Spinal cord (tissue), 10 donors: ENCODE results near the gene VAV3. TPM values are rescaled to one million over a fixed set of nuclear protein-coding genes. Genes with fewer than 3 reads are reported as not detected.

Source experiments
- DNase-seq, 6 donors: peaks; one replicate each; pipeline versions ENCODE4 v3.0.0 to v3.0.0-alpha.2; 2013 to 2015; ENCODE audit warnings: low spot score in 6 of 6, low read depth in 4 of 6
- H3K27ac ChIP-seq: one replicate; pipeline ENCODE4 v1.5.1; 2013; ENCODE audit warnings: low read depth, low read length, control low read depth
- H3K27me3 ChIP-seq: one replicate; pipeline ENCODE4 v1.6.1; 2013; ENCODE audit warnings: low read length; ENCODE audit not compliant: control insufficient read depth, insufficient read depth
- H3K36me3 ChIP-seq: one replicate; pipeline ENCODE4 v1.6.1; 2013; ENCODE audit warnings: low read length; ENCODE audit not compliant: control insufficient read depth, insufficient read depth
- H3K4me1 ChIP-seq: one replicate; pipeline ENCODE4 v1.6.1; 2013; ENCODE audit warnings: low read length; ENCODE audit not compliant: control insufficient read depth, insufficient read depth
- H3K4me3 ChIP-seq: one replicate; pipeline ENCODE4 v1.5.1; 2013; ENCODE audit warnings: low read depth, low read length, control low read depth
- H3K9me3 ChIP-seq: one replicate; pipeline ENCODE4 v1.6.1; 2013; ENCODE audit warnings: low read length; ENCODE audit not compliant: control insufficient read depth, insufficient read depth
- WGBS: methylation state at CpG from one replicate; pipeline ENCODE4 v1.1.5; 2013; ENCODE audit warnings: missing lambda C conversion rate; ENCODE audit not compliant: insufficient coverage; 5-methylcytosine and 5-hydroxymethylcytosine counted together
- polyA plus RNA-seq, 2 donors: library from polyadenylated mRNA; unstranded; fragments of 120-200 nt; gene quantifications; one replicate each; pipeline ENCODE4 v1.2.1, GENCODE V29; 2013; ENCODE audit not compliant: insufficient read length in 2 of 2
- total RNA-seq, 2 donors: library from RNA; depleted of rRNA in 1 of 2; stranded (reverse); fragments of 120-200 nt in 1 of 2; fragments of >200 nt in 1 of 2; gene quantifications; one replicate each; pipeline versions ENCODE4 v1.2.3 to v1.2.4, GENCODE V29; 2013 to 2014
- donor health status: healthy.

The VAV3 gene
- total and polyA plus RNA-seq, 4 donors, result 6.1 to 13.6 (median 9.2) TPM

DNA sequence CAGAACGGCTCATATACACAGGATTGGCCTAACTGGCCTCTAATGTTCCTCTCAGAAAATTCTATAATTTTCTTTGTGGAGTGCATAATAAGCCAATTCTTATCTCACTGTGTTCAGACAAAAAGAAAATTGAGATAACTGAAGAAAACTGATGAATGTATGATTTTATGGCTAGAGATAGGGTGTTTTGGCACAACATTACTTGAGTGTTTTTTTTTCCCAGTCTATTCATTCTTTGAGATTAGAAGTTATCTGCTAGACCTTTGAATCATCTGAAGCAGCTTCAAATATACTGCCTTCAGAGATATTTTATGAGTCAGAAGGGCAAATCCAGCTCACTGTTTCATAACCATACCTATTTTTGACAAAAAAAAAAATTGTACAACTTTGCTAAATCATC, 85.6 kb downstream of the VAV3 start:
- no CpG with 5 or more reads among the region's 1 CpG for WGBS
- H3K27me3 ChIP-seq, result no peaks in the 10 kb centered on the region
- H3K4me1 ChIP-seq, result no peaks in the 10 kb centered on the region
- H3K36me3 ChIP-seq, result no peaks in the 10 kb centered on the region
- H3K4me3 ChIP-seq, result no peak overlapping the region
- DNase-seq, result no peak
- no peak overlapping the region for H3K27ac ChIP-seq
- H3K9me3 ChIP-seq, result no peaks in the 10 kb centered on the region

DNA sequence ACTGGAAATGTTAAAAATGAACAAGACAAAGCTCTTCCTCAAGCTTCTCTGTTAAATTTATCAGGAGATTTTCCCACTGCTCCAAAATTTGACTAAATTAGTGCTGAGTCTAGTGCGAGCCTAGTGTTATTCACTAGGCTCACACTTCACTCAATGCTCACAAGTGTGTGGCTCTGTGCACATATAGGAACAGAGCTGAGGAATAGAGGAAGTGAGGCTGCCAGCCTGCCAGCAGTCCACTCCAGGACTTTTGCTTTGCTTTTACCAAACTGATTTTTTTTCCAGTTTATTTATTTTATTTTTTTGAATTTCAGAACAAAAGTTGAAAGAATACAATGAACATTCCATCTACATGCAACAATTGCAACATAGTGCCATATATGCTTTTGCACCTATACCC, 87.2 kb downstream of the VAV3 start:
- Histone ChIP-seq H3K9me3 (no peaks in the 10 kb centered on the region), H3K36me3 (no peaks in the 10 kb centered on the region), H3K27me3 (no peaks in the 10 kb centered on the region), H3K4me1 (no peaks in the 10 kb centered on the region), H3K4me3 (no peak overlapping the region), H3K27ac (no peak overlapping the region)
- WGBS, result no CpG with 5 or more reads among the region's 1 CpG
- no peak for DNase-seq

- no peaks in the 10 kb centered on the region for H3K36me3 ChIP-seq
- no peaks in the 10 kb centered on the region for H3K9me3 ChIP-seq
- no peaks in the 10 kb centered on the region for H3K27me3 ChIP-seq
- DNase-seq, result peak in 1 of 6 donors; percentile 74
- no peak overlapping the region for H3K27ac ChIP-seq
- H3K4me3 ChIP-seq, result no peak overlapping the region
- 20% methylated on average over 1 of the region's 2 CpGs for WGBS
- H3K4me1 ChIP-seq, result no peaks in the 10 kb centered on the region
These were observed 87.9 kb downstream of the VAV3 start for GRCh38 chr1:107877092-107877491.

GRCh38 chr1:107875689-107876088, 89.3 kb downstream of the VAV3 start:
- Histone ChIP-seq H3K4me3 (no peak overlapping the region), H3K4me1 (no peaks in the 10 kb centered on the region), H3K27ac (no peak overlapping the region), H3K9me3 (no peaks in the 10 kb centered on the region), H3K36me3 (no peaks in the 10 kb centered on the region), H3K27me3 (no peaks in the 10 kb centered on the region)
- 100% methylated on average over 1 of the region's 1 CpG for WGBS
- no peak for DNase-seq

DNA sequence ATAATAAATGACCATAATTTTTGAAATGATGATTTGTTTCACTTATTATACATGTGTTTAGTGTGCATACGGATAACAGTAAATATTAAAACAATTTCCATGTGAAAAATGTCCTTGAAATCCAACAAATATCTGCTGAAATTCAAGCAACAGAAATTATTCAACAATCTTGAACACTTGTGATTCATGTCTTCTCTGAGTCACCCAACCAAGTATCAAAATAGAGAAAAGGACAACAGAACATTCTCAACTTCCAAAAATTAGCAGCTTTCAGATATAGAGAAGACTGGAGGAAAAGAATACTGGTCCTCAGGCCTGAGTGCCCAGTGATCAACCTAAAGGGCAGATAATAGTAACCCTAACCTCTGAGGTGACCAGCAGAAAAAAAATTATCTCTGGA, 90.8 kb downstream of the VAV3 start:
- Histone ChIP-seq H3K4me3 (no peak overlapping the region), H3K27ac (no peak overlapping the region), H3K4me1 (no peaks in the 10 kb centered on the region), H3K9me3 (no peaks in the 10 kb centered on the region), H3K27me3 (no peaks in the 10 kb centered on the region), H3K36me3 (no peaks in the 10 kb centered on the region)
- no CpG with 5 or more reads among the region's 1 CpG for WGBS
- no peak for DNase-seq

DNA sequence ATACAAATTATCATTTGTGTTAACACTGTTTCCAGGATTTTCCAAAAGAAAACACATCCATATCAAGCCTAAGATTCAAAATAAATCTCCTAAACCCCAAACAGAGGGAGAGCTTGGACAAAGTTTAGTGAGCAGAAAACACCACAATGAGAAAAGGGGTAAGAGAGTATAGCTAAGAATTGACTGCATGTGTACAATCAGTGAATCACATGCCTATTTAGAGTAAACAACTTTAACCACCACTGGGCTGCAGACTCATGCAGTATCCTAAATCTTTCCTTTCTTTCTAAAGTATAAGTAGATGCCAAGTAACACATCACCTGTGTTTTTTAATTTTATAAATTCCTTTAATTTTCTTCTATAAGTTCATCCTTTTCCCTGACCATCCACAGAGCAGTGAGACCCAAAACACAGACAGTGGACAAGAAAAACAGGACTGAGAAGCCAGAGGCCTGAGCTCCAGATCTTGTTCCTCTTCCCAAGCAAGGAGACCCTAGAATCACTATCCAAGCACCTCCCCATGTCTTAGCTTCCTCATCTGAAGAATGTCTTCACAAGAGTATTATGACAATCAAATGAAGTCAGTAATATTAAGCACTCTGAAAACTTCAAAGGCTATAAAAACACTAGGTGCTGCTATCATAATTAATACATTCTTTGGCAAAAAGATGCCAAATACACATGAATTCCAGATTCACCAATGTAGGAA, 93.1 kb downstream of the VAV3 start:
- DNase-seq, result no peak
- Histone ChIP-seq H3K27me3 (no peaks in the 10 kb centered on the region), H3K27ac (no peak overlapping the region), H3K4me3 (no peak overlapping the region), H3K9me3 (no peaks in the 10 kb centered on the region), H3K36me3 (no peaks in the 10 kb centered on the region), H3K4me1 (no peaks in the 10 kb centered on the region)

DNA sequence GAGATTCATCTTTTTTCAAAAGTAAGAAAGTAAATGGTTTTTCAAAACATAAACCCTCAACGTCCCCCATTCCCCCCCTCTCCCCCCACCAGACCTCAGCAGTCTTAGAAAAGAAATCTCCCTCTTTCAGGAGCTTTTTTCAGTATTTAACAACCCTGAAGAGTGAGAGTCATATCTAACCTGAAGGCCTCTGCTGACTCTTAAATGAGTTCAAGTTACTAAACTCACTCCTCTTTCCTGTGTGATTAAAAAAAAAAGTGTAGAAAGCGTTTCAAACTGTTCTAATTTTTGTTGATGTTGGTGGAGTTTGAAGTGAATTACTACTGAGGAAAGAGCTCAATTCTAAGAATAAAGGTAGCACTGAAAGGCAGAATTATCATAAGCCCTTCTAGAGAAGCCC, 93.7 kb downstream of the VAV3 start:
- no peak for DNase-seq
- Histone ChIP-seq H3K27ac (no peak overlapping the region), H3K36me3 (no peaks in the 10 kb centered on the region), H3K4me1 (no peaks in the 10 kb centered on the region), H3K9me3 (no peaks in the 10 kb centered on the region), H3K4me3 (no peak overlapping the region), H3K27me3 (no peaks in the 10 kb centered on the region)
- WGBS, result no CpG with 5 or more reads among the region's 2 CpGs

DNA sequence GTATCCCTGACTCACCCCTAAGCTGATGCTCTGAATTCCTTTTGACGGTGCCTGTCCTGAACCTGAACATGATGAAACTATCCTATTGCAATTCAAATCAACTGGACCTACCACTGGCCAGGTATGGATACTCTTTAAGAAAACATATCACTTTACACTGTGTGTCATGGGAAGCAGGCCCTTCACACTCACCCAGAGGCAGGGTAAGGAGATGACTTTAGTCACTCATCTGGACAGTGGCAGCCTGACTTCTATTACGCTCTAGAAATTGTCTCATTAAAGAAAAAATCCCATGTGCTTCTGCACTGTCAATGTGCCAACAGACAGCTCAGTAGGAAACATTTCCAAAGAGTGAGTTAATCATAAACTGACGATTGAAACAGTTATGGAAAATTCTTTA, 94.3 kb downstream of the VAV3 start:
- no peak overlapping the region for H3K27ac ChIP-seq
- WGBS, result 91% methylated on average over 1 of the region's 3 CpGs
- no peak for DNase-seq

GRCh38 chr1:107867897-107868296, 97.1 kb downstream of the VAV3 start:
- no peak overlapping the region for H3K27ac ChIP-seq
- DNase-seq, result no peak
- H3K4me3 ChIP-seq, result no peak overlapping the region
- H3K36me3 ChIP-seq, result no peaks in the 10 kb centered on the region
- H3K27me3 ChIP-seq, result no peaks in the 10 kb centered on the region
- WGBS, result no CpG with 5 or more reads among the region's 1 CpG
- no peaks in the 10 kb centered on the region for H3K4me1 ChIP-seq
- H3K9me3 ChIP-seq, result no peaks in the 10 kb centered on the region

More for the DNA sequence above, 94.3 kb downstream of the VAV3 start:
- Histone ChIP-seq H3K4me1 (no peaks in the 10 kb centered on the region), H3K4me3 (no peak overlapping the region), H3K36me3 (no peaks in the 10 kb centered on the region), H3K27me3 (no peaks in the 10 kb centered on the region), H3K9me3 (no peaks in the 10 kb centered on the region)

GRCh38 chr1:107867422-107867821, 97.6 kb downstream of the VAV3 start:
- DNase-seq, result peak in 2 of 6 donors; percentile 28 to 42
- Histone ChIP-seq H3K27me3 (no peaks in the 10 kb centered on the region), H3K4me1 (no peaks in the 10 kb centered on the region), H3K36me3 (no peaks in the 10 kb centered on the region), H3K9me3 (no peaks in the 10 kb centered on the region), H3K4me3 (no peak overlapping the region), H3K27ac (no peak overlapping the region)
- 22% methylated on average over 2 of the region's 2 CpGs for WGBS
